ENCODE measurements around the gene FABP1. TPM values are rescaled to one million over a fixed set of nuclear protein-coding genes. Genes with fewer than 3 reads are reported as not detected.

FABP1 gene
- total RNA-seq: not detected in 2 replicates

DNA sequence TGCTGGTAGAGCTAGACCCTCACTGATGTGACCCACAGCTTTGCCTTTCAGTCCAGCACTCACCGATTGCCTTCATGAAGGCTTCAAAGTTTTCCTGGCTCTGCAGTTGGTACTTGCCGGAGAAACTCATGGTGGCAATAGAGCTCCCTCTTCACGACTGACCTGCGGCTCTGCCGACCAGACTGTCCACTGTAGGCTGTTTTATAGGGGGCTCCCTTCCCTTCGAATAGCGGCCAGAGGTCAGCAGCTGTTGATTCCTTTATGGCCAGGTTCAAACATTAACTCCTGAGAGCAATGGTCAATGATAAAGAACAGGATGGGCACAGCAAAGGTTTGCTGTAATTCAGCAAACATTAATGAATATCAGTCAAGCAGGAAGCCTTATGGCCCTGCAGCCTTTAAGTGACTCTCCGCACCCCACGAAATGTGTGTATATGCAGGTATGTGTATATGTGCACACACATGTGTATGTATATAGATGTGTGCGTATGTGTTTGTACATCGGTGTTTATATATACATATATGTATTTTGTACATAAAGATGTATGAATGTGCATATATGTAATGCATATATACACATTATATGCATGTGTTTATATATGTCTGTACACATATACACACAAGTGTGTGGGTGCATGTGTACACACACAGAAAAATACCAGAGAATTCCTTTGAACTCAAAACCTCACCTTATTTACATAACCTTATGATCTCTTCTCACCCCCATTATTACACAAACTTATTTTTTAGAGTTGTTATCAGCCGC, at the start of gene FABP1:
FABP1 (minus strand) TSS at position 175 of the 766 bp plus-strand sequence; CDS start at position 130, 45 bp downstream.
- intact Hi-C loops (cut with micrococcal nuclease): no loop called here

DNA sequence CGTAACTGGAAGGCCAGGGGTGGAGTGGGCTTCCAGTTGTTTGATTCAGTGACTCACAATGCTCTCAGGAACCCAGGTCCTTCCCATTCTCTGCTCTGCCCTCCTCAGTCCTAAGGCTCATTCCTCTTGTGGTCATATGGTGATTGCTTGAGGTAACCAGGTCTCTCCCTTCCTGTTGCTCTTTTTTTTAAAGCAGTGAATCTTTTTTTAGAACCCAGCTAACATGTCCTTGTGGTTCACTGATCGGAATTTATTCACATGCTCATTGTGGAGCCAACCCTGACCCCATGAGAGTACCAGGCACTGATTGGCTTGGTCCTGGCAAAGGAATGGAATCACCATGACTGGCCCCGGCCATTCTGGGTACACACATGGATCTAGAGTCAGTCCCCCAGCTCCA, 49.7 kb upstream of the FABP1 start:
- intact Hi-C loops (cut with micrococcal nuclease): no loop called here

DNA sequence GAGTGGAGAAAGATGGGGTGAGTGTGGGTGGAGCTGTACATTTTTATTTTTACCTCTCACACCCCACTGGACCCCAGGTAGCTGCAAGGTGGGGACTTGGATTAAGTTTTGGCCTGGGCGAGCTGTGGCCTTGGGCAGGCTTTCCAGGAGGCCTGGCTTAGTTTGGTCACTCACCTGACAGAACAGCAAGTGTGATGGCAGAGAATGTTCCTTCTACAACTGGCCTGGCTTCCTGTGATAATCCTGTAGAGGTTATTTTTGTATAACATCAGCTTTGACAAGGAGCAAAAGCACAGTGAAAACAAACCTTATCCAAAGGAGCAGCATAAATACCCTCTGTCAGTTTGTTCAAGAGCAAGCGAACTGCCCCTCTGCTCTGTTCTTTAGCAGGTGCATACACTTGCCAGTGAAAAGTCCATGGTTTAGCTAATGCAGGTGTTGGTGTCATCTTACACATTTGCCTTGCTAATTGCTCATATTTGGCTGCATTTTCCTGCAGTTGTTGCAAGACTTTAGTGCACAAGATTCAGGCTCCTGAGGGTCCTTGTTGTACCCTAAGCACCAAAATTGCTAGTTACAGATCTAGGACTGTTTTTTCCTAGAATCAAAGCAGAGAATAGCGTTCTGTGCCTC, 48.6 kb upstream of the FABP1 start:
- intact Hi-C loops (cut with micrococcal nuclease): no loop called here

DNA sequence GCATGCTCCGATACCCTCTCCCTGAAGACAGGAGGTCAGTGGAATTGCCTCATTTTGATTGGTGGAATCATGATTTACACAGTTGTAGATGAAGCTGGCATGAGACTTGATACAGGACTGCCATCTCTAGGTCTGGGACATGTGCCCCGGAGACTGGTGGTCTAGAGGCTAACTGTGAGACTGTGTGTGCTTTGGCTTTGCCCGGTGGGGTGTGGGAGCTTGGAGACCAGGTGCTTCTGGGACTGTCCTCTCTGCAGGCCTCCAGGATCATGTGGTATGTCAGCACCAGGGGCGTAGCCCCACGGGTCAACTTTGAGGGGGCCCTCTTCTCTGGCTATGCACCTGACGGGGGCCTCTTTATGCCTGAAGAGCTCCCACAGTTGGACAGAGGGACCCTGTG, 45.0 kb upstream of the FABP1 start:
- intact Hi-C loops (cut with micrococcal nuclease): no loop called here

DNA sequence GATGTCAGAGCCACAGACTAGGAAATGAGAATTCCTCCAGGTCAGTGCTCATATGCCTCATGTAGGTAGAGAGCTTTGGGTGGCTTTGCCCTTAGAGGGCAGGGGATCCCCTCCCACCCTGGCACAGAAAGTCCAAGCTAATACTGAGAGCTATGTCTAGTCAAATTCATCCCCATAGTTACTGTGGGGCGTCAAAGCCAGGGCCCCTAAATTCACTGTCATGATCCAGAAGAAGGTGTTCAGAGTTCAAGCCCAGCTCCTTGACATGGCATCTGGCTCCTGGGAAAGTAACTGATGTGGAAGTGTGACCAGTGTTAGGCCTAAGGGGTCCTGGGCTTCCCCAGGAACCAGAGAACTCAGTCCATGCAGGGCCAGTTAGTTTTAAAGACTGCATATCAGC, 44.1 kb upstream of the FABP1 start:
- intact Hi-C loops (cut with micrococcal nuclease): no loop called here

DNA sequence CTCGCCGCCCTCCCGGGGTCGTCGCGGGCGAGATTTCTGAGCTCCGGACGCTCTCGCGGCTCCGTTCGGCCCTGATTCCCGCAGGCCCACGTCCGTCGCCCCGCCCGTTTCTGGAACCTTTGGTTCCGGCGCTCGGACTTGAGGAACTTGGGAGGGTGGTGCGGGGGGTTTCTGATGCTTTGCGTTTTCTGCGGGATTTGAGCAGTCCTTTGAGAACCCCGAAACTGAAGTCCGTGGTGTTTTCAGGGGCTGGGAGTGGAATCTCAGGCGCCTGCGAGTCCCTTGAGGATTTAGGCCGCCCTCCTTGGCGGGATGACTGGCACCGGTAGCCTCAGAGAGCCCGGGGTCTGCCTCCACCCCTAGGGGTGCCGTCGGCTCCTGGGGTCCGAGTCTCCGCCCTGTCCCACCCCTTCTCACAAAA, 42.6 kb upstream of the FABP1 start:
- intact Hi-C loops (cut with micrococcal nuclease): no loop called here

DNA sequence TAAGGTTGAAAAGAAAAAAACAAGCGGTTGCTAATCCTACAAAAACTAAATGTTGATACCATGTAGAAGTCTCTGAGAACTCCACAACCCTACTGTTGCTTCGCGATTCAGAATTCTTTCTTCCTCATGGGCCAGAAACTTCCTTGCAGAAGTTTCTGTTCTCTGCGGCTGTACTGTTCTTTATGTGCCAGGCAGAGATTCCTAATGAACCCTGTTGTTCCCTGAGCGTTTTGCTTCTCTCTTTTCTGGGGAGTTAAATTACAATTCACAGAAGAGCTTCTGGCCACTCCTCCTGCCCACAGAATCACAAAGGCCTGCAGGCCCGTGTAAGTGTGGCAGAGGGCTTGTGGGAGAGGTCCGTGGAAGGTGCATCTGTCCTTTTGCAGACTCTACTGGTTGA, 40.5 kb upstream of the FABP1 start:
- intact Hi-C loops (cut with micrococcal nuclease): no loop called here

DNA sequence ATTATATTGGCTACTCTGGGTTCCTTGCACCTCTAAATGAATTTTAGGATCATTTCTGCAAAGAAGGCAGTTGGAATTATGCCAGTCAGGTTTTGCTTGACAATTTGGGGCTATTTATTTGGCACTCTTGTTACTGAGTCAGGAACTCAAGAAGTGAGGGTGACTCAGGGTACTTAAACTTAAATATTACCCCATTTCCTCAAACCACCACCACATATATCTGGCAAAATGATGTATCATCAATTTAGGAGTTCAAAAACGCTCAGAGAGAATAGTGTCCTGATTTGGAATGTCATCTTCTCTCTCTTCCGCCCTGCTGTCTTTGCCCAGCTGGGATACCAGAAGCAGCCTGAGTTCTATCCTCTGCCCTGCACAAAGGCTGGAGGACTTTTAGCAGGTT, 39.9 kb upstream of the FABP1 start:
- intact Hi-C loops (cut with micrococcal nuclease): no loop called here

DNA sequence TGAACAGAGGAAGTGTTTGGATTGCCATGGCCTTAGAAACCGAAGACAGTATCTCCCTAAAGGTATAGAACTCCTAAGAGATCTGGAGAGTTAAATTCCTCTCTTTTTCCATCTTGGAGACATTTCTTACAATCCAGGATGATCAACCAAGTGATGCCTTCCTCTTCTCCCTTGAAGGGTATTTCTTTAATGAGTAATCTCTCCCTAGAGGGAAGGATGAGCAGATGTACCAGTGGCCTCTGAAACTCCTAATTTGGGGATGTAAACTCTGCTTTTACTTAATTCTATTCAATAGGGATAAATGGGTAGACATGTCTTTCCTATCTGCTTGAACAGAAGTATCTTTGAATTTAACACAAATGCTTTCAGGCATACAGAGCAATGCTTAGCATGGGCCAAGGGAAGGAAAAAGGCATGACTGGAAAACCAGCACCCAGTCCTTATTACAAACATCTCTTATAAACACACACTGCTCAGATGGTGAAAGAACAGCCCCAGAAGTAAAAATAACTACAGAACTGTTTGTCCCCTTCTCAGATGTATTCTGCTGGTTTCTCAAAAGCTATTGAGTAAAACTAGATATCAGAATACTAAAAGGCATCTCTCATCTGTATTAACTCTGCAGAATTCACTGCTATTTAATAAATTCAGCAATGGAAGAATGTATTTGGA, 37.6 kb upstream of the FABP1 start:
- intact Hi-C loops (cut with micrococcal nuclease): no loop called here

DNA sequence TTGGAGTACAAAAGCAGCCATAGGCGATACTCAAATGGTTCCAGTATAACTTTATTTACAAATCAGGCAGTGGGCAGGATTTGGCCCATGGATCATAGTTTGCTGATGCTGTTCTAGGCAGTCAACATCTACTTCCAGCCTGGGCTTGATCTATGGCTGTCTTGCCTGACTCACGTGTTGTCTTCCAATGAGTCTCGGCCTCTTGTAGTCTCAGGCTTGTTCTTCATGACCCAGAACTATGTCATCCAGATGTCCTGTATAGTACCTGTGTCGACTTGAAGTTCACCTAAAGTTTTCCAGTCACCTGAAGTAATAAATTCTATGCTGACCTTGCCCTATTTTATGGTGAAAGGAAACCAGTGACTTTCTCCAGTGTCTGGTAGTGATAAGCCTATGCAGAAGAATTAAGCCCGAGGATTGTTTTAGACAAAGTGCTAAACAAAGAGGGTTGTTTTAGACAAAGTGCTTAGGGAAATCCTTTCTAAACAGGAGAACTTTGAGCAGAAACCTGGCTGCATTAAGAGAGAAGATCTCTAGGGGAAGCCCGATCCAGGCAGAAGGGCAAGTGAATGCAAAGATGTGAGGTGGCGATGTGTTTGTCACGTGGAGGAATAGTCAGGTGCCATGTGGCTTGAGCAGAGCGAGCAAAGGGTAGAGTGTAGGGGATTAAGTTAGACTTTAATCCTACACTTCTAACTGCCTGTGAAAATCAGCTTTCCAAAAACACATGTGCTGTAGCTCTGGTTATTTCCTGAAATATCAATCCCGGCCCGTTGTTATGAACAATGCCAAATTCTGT, 33.8 kb upstream of the FABP1 start:
- intact Hi-C loops (cut with micrococcal nuclease): no loop called here

DNA sequence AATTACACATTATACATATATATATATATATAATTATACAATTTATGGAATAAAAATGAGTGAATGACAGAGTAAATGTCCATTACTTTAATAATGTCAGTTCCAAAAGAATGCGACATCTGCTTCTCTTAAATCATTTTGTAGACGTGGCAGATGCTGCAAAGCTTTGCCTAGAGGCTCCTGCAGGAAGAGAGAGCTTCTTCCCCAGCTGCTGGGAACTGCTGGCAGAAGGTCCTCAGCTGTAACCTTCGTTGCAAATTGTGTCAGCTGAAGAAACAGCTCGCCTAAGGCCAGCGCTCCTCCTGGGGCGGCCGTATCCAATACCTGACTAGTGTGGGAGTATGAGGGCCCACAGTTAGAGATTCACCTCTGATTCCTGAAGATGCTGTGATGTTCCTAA, 32.7 kb upstream of the FABP1 start:
- intact Hi-C loops (cut with micrococcal nuclease): loop anchor here (1.0 kb wide), 1 partner anchor 100 kb away; no protein-coding TSS in a partner anchor

DNA sequence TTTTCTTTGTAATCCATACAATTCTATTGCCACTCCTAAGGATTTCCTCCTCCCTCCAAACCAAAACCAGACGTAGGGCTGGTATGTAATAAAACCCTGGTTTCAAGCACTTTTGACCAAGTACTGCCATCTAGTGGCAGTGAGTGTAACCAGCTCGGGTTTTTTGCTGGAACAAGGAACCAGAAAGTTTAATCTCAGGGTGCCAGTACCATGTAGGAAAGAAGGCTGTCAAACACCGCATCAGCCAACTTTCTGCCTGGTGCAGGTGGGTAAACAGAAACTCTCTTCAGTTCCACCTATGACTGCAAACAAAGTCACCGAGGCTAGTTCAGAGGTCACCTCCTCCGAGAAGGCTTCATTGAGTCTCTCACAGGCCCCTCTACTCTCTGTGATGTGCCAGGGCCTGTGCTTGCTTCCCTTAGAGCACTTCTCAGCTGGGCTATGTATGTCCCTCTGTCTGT, 32.1 kb upstream of the FABP1 start:
- intact Hi-C loops (cut with micrococcal nuclease): loop anchor here (1.0 kb wide), 1 partner anchor 100 kb away; no protein-coding TSS in a partner anchor

DNA sequence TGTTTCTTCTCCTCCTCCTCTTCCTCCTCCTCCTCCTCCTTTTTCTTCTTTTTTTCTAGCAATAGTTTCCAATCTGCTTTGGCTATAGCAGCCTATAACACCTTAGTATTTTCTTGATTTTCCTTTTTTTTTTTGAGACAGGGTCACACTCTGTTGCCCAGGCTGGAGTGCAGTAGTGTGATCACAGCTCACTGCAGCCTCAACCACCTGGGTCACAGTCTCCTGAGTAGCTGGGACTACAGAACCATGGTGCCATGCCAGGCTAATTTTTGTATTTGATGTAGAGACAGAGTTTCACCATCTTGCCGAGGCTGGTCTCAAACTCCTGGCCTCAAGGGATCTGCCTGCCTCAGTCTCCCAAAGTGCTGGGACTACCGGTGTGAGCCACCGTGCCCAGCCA, 31.6 kb upstream of the FABP1 start:
- intact Hi-C loops (cut with micrococcal nuclease): no loop called here

DNA sequence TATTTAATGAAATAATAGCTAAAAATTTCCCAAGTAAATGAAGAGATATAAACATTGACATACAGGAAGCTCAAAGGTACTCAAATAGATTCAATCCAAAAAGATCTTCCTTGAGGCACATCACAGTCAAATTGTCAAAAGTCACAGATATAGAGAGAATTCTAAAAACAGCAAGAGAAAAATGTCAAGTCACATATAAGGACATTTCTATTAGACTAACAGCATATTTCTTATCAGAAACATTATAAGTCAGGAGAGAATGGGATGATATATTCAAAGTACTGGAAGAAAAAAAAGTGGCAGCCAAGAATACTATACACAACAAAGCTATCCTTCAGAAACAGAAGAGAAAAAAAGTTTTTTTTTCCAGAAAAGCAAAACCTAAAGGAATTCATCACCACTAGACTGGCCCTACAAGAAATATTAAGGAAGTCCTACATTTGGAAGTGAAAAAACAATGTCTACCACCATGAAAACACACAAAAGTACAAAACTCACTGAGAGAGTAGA, 21.1 kb upstream of the FABP1 start:
- intact Hi-C loops (cut with micrococcal nuclease): no loop called here

DNA sequence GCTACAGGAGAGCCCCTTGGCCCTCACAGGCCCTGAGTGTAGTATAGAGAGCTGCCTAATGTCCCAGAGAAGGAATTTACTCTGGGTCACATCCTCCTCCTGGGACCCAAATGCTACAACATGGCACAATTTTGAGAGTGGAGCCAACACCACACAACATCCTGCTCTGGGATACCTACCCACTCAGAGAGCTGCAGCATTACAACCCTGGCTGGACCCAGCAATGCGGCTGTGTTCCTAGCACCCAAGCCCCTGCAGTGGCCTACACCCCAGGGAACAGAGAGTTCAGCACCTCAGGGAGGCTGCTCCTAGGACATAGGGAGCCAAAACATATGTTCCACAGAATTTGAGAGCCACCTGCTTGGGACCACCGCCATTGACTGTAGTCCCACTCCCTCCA, 19.3 kb upstream of the FABP1 start:
- intact Hi-C loops (cut with micrococcal nuclease): no loop called here

DNA sequence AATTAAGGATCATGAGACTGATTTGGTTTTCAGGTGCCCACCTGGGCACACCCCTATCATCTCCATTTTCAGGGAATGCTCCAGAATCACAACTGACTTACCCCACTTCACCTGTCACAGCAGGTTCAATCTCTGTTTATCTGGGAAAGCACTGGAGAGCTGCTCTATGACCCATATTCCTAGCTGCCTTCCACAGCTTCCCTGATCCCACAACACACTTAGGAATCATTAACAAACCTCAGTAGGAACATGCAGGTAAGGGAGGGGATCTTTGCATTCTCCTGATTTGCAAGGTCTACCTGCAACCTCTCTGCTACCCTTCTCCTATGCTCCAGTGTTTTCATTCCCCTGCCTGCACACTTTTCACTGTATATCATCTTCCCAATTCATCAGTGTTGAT, 18.7 kb upstream of the FABP1 start:
- intact Hi-C loops (cut with micrococcal nuclease): no loop called here

DNA sequence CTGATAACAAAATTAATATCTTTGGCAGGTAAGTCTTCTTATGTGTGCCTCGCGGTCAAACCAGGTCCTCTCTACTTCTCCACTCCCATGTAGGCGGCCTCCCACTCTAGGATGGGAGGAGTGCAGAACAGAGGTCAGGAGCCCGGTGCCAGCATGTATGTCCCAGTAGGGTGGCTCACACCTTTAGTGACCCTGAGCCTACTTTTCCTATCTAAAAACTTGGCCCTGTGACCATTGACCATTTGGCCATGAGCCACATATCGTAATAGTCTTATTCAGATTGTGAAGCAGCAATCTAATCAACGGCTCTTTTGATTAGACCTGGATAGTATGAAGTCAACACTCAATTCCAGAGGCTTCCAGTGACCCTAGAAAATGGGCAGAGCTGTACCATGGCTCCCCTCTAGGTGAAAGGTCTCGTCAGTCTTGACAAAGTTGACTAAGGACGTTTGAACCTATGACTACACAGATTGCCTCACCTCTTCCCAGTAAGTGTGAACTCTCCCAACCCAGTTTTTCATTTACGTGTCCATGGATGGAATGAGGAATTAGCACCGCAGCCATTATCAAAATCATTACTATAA, 17.1 kb upstream of the FABP1 start:
- intact Hi-C loops (cut with micrococcal nuclease): no loop called here

DNA sequence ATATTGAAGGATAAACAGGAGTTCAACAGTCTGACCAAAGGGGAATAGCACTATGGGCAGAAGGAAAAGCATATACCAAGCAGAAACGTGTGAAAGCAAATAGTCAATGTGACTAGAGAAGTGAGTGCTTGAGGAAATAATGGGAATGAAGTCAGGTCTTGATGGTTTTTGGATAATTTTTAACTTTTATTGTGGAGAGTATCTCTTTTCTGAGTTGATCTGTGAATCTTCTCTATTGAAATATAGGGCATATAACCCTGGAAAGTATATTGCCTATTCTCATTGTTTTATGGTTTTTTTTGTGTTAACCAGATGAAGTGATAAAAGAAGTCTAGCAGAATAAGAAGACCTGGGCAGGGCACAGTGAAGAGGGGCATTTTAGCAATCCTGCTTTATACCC, 16.4 kb upstream of the FABP1 start:
- intact Hi-C loops (cut with micrococcal nuclease): no loop called here

DNA sequence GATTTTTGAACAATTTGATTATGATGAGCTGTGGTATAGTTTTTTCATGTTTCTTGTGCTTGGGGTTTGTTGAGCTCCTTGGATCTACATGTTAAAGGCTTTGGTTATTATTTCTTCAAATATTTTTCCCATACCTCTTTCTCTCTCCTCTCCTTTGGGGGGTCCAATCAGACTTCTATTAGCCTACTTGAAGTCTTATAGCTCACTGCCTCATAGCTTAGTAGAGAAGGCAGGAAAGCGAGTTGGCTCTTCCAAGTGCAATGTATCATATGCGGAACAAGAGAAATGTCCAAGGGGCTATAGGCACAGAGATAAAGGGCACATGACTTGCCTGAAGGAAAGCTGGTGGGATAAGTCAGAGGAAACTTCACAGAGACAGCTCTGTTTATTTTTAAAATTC, 14.1 kb upstream of the FABP1 start:
- intact Hi-C loops (cut with micrococcal nuclease): no loop called here

DNA sequence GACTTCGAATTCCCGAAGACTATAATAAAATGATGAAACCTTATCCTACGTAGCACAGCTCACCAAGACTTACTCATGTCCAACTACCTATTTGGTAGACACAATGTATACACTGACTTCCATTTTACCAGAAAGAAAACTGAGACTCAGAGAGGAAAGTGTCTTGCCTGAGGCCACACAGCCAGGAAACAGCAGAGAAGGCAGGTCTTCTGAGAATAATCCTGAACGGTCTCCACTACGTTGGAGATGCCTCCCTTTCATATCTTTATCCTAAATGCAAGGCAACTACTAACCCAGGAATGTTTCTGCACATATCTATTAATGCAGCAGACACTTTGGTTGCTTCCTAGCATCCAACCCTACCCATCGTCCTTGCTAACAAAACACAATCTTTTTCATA, 11.9 kb upstream of the FABP1 start:
- intact Hi-C loops (cut with micrococcal nuclease): no loop called here

DNA sequence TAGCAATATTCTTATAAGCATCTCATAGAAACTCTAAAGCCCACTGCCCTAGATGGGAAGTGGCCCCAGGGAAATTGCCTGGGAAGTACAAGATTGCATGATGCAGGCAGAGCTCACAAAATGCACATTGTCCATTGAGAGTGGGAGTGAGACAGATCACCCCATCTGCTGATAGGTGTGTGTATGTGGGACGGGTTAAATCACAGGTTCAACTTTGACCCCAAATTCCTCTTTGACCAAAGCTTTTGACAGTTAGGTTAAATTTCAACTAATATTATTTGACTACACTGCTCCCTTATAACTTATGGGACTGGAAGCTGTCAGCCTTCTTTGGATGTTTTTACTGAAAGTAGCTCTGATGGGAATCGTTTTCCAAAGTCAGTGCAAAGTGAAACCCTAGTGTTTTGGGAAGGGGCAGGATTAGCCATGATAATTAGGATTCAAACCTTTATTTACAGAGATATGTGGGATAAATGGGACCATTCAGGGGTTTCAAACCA, 11.4 kb upstream of the FABP1 start:
- intact Hi-C loops (cut with micrococcal nuclease): no loop called here
